WTC11 (cell line): Measurements from ENCODE around the gene DMRT2. TPM values are rescaled to one million over a fixed set of nuclear protein-coding genes. Genes with fewer than 3 reads are reported as not detected.

Experiments used
- ATAC-seq: fragments of 200-7000 bp; cut with Tn5 transposase; 2 replicates; pipeline ENCODE4 v1.10.0; 2021; ENCODE audit warnings: mild to moderate bottlenecking, moderate library complexity
- CTCF ChIA-PET: fragments of 300-600 bp; sonication (Branson Sonifier 250); formaldehyde crosslinking; loops from one replicate; lab custom pipeline; 2021; ENCODE audit warnings: antibody characterized with exemption; lab: Charles Lee
- POLR2A ChIA-PET: fragments of 350-600 bp; sonication (Branson Sonifier 250); formaldehyde crosslinking; loops from one replicate; lab custom pipeline; 2021; ENCODE audit warnings: antibody characterized with exemption; lab: Charles Lee
- DNase-seq: peaks from one replicate; pipeline ENCODE4 v3.0.0; 2021; ENCODE audit warnings: low spot score
- H3K27ac Mint-ChIP-seq: 2 replicates; pipeline ENCODE4 v1.8.0; 2021; ENCODE audit warnings: mixed read lengths
- H3K27me3 Mint-ChIP-seq: 2 replicates; pipeline ENCODE4 v1.8.0; 2021; ENCODE audit warnings: low read depth, mild to moderate bottlenecking, moderate library complexity, mixed read lengths
- H3K36me3 Mint-ChIP-seq: 2 replicates; pipeline ENCODE4 v1.8.0; 2021; ENCODE audit warnings: mixed read lengths
- H3K4me1 Mint-ChIP-seq: 2 replicates; pipeline ENCODE4 v1.8.0; 2022; ENCODE audit warnings: mixed read lengths
- H3K4me3 Mint-ChIP-seq: 2 replicates; pipeline ENCODE4 v1.8.0; 2021; ENCODE audit warnings: mild to moderate bottlenecking, moderate library complexity, mixed read lengths
- H3K9me3 Mint-ChIP-seq: 2 replicates; pipeline ENCODE4 v1.8.0; 2021; ENCODE audit warnings: mixed read lengths
- ARID4B ChIP-seq: sonication (generic); formaldehyde crosslinking; IDR thresholded peaks from 2 replicates; pipeline ENCODE4 v1.8.0; 2023; ENCODE audit warnings: missing genetic modification reagents, mild to moderate bottlenecking, borderline replicate concordance
- GRHL2 ChIP-seq: fragments of 250-450 bp; sonication (Bioruptor Pico); IDR thresholded peaks from 2 replicates; pipeline ENCODE4 v1.8.0; 2022; ENCODE audit warnings: mild to moderate bottlenecking, moderate library complexity; ENCODE audit not compliant: insufficient replicate concordance, severe bottlenecking
- KAT7 ChIP-seq: sonication (generic); formaldehyde crosslinking; IDR thresholded peaks from 2 replicates; pipeline ENCODE4 v1.8.1; 2023; ENCODE audit warnings: missing genetic modification reagents, mild to moderate bottlenecking, borderline replicate concordance
- MAX ChIP-seq: sonication (generic); formaldehyde crosslinking; IDR thresholded peaks from 2 replicates; pipeline ENCODE4 v1.8.0; 2022; ENCODE audit warnings: mild to moderate bottlenecking, missing genetic modification reagents
- MLX ChIP-seq: sonication (generic); formaldehyde crosslinking; IDR thresholded peaks from 2 replicates; pipeline ENCODE4 v1.8.1; 2023; ENCODE audit warnings: mild to moderate bottlenecking, missing genetic modification reagents, moderate library complexity
- NR2C2 ChIP-seq: sonication (generic); formaldehyde crosslinking; IDR thresholded peaks from 2 replicates; pipeline ENCODE4 v1.8.0; 2022; ENCODE audit warnings: mild to moderate bottlenecking, missing genetic modification reagents
- NR3C1 ChIP-seq: sonication (generic); formaldehyde crosslinking; conservative IDR thresholded peaks from 2 replicates; pipeline ENCODE4 v1.8.1; 2023; ENCODE audit warnings: low read depth, mild to moderate bottlenecking, missing genetic modification reagents
- RELA ChIP-seq: sonication (generic); formaldehyde crosslinking; IDR thresholded peaks from 2 replicates; pipeline ENCODE4 v1.8.1; 2022; ENCODE audit warnings: missing genetic modification reagents, mild to moderate bottlenecking, borderline replicate concordance
- SMAD3 ChIP-seq: sonication (generic); formaldehyde crosslinking; IDR thresholded peaks from 2 replicates; pipeline ENCODE4 v1.8.0; 2022; ENCODE audit warnings: missing genetic modification reagents, mild to moderate bottlenecking, borderline replicate concordance
- TCF7 ChIP-seq: sonication (generic); formaldehyde crosslinking; IDR thresholded peaks from 2 replicates; pipeline ENCODE4 v1.8.0; 2022; ENCODE audit warnings: mild to moderate bottlenecking, low read depth, missing genetic modification reagents, moderate library complexity
- TEAD4 ChIP-seq: sonication (generic); formaldehyde crosslinking; IDR thresholded peaks from 2 replicates; pipeline ENCODE4 v1.8.0; 2022; ENCODE audit warnings: mild to moderate bottlenecking, missing genetic modification reagents
- ZNF121 ChIP-seq: sonication (generic); formaldehyde crosslinking; IDR thresholded peaks from 2 replicates; pipeline ENCODE4 v1.8.0; 2023; ENCODE audit warnings: missing genetic modification reagents
- ZNF281 ChIP-seq: sonication (generic); formaldehyde crosslinking; IDR thresholded peaks from 2 replicates; pipeline ENCODE4 v1.8.0; 2023; ENCODE audit warnings: mild to moderate bottlenecking, missing genetic modification reagents
- ZNF512 ChIP-seq: sonication (generic); formaldehyde crosslinking; IDR thresholded peaks from 2 replicates; pipeline ENCODE4 v1.8.1; 2022; ENCODE audit warnings: missing genetic modification reagents, borderline replicate concordance
- ZNF532 ChIP-seq: fragments of 250-450 bp; sonication (Bioruptor Pico); IDR thresholded peaks from 2 replicates; pipeline ENCODE4 v1.9.0; 2021; ENCODE audit warnings: mild to moderate bottlenecking, borderline replicate concordance
- total RNA-seq: library from RNA; stranded (reverse); gene quantifications from 3 replicates; pipeline ENCODE4 v1.2.3, GENCODE V29; 2021

DMRT2 gene
- total RNA-seq, 1 experiment from 2014 or later, result not detected

- no peak for TF ChIP-seq ZNF512 (CRISPR knock-in tag)
- TF ChIP-seq MLX (CRISPR knock-in tag), result no peak
Observed at GRCh38 chr9:1048231-1048619, 1.9 kb upstream of the DMRT2 start (continued).

GRCh38 chr9:1048811-1049210, 1.3 kb upstream of the DMRT2 start:
- POLR2A ChIA-PET, result no interaction called here
- DNase-seq, result no peak
- no peak for TF ChIP-seq GRHL2
- peak overlapping the region; percentile 23; the same call in 1 of the 2 replicates for H3K4me3 Mint-ChIP-seq
- CTCF ChIA-PET, result no interaction called here
- no peak for ATAC-seq
- H3K27ac Mint-ChIP-seq, result no peak overlapping the region
- H3K4me1 Mint-ChIP-seq, result peaks cover 69% of the 10 kb centered on the region
- no peaks in the 10 kb centered on the region for H3K9me3 Mint-ChIP-seq
- H3K27me3 Mint-ChIP-seq, result peaks cover 99% of the 10 kb centered on the region
- peaks cover 3% of the 10 kb centered on the region; the same call in 1 of the 2 replicates for H3K36me3 Mint-ChIP-seq

- DNase-seq (no peak), ATAC-seq (no peak)
- peaks cover 62% of the 10 kb centered on the region for H3K4me1 Mint-ChIP-seq
- no peak overlapping the region for H3K27ac Mint-ChIP-seq
- ChIA-PET POLR2A (interaction anchor here (1.0 kb wide), 1 partner anchor 140 kb away, joined by 3 read pairs; no protein-coding TSS in a partner anchor), CTCF (interaction anchor here (1.0 to 1.1 kb wide), 3 partner anchors 45 to 352 kb away, joined by 3 read pairs; partner anchors contain the start of gene DMRT3)
- H3K27me3 Mint-ChIP-seq, result peaks cover 99% of the 10 kb centered on the region
- H3K4me3 Mint-ChIP-seq, result peak overlapping the region; percentile 69
- no peaks in the 10 kb centered on the region for H3K9me3 Mint-ChIP-seq
- H3K36me3 Mint-ChIP-seq, result peaks cover 3% of the 10 kb centered on the region; the same call in 1 of the 2 replicates
- TF ChIP-seq ZNF281 (CRISPR knock-in tag), result no peak
- TF ChIP-seq ZNF121, result no peak
- no peak for TF ChIP-seq ARID4B (CRISPR knock-in tag)
- no peak for TF ChIP-seq ZNF532
- TF ChIP-seq KAT7 (CRISPR knock-in tag), result no peak
- no peak for TF ChIP-seq NR3C1 (CRISPR knock-in tag)
- TF ChIP-seq TCF7 (CRISPR knock-in tag), result no peak
- no peak for TF ChIP-seq TEAD4 (CRISPR knock-in tag)
- no peak for TF ChIP-seq MAX (CRISPR knock-in tag)
- TF ChIP-seq RELA, result no peak
- no peak for TF ChIP-seq SMAD3 (CRISPR knock-in tag)
- no peak for TF ChIP-seq NR2C2 (CRISPR knock-in tag)
Observed at GRCh38 chr9:1049641-1050040, 516 bp upstream of the DMRT2 start.
